AG10803 (cell line): Measurements from ENCODE around the gene STOX1.

ENCODE experiments used
- DNase-seq: peaks from one replicate; pipeline ENCODE4 v3.0.0; 2010; ENCODE audit warnings: low read depth
- H3K4me3 ChIP-seq: 2 replicates; pipeline ENCODE4 v1.5.1; 2011; ENCODE audit warnings: mild to moderate bottlenecking, low read length, control low read depth
- TF ChIP-seq, protein P1 (sequence below): conservative IDR thresholded peaks from 2 replicates; pipeline ENCODE4 v1.5.1; 2011; ENCODE audit warnings: mild to moderate bottlenecking, low read length, control low read depth, inconsistent platforms

Gene STOX1, protein sequence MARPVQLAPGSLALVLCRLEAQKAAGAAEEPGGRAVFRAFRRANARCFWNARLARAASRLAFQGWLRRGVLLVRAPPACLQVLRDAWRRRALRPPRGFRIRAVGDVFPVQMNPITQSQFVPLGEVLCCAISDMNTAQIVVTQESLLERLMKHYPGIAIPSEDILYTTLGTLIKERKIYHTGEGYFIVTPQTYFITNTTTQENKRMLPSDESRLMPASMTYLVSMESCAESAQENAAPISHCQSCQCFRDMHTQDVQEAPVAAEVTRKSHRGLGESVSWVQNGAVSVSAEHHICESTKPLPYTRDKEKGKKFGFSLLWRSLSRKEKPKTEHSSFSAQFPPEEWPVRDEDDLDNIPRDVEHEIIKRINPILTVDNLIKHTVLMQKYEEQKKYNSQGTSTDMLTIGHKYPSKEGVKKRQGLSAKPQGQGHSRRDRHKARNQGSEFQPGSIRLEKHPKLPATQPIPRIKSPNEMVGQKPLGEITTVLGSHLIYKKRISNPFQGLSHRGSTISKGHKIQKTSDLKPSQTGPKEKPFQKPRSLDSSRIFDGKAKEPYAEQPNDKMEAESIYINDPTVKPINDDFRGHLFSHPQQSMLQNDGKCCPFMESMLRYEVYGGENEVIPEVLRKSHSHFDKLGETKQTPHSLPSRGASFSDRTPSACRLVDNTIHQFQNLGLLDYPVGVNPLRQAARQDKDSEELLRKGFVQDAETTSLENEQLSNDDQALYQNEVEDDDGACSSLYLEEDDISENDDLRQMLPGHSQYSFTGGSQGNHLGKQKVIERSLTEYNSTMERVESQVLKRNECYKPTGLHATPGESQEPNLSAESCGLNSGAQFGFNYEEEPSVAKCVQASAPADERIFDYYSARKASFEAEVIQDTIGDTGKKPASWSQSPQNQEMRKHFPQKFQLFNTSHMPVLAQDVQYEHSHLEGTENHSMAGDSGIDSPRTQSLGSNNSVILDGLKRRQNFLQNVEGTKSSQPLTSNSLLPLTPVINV

DNA sequence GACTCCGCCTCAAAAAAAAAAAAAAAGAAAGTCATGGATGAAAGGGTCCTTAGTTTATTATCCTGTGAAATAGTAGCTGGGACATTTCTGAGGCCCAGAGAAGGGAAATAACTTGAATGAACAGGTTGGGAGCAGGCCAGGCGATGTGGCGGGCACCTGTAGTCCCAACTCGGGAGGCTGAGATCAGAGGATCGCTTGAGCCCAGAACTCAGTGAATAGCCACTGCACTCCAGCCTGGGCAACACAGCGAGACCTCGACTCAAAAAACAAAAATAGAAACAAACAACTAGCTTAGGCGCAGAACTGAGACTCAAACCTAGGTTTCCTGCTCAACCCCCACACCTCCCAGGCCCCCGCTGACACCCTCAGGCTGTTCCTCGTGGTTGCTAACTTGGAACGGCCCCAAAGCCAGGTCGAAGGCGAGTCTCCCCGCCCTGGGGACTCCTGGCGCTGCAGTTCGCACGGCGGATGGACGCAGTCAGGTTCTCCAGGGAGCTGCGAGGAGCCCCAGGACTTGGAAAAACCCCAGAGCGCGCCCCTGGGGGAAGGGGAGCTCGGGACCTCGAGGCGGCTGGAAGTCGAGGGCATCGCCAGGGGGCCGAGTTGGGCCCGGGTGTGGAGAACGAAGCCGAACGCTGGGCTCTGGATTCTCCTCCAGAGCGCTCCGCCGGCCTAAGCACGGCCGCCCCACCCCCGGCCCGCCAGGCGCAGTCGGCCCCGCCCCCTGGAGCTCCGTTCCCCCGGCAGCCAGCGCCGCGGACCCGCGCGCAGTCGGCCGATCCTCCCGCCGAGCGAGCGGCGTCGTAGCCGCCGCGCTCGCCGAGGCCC, at the start of gene STOX1:
STOX1 (plus strand) TSS at position 768 of the 828 bp plus-strand sequence. CDS start 93 bp downstream, outside the sequence.
- peak within 1 kb of the TSS; percentile 60 for H3K4me3 ChIP-seq
- TF ChIP-seq, protein P1, sequence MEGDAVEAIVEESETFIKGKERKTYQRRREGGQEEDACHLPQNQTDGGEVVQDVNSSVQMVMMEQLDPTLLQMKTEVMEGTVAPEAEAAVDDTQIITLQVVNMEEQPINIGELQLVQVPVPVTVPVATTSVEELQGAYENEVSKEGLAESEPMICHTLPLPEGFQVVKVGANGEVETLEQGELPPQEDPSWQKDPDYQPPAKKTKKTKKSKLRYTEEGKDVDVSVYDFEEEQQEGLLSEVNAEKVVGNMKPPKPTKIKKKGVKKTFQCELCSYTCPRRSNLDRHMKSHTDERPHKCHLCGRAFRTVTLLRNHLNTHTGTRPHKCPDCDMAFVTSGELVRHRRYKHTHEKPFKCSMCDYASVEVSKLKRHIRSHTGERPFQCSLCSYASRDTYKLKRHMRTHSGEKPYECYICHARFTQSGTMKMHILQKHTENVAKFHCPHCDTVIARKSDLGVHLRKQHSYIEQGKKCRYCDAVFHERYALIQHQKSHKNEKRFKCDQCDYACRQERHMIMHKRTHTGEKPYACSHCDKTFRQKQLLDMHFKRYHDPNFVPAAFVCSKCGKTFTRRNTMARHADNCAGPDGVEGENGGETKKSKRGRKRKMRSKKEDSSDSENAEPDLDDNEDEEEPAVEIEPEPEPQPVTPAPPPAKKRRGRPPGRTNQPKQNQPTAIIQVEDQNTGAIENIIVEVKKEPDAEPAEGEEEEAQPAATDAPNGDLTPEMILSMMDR, result no peak
- DNase-seq, result peak; percentile 27

DNA sequence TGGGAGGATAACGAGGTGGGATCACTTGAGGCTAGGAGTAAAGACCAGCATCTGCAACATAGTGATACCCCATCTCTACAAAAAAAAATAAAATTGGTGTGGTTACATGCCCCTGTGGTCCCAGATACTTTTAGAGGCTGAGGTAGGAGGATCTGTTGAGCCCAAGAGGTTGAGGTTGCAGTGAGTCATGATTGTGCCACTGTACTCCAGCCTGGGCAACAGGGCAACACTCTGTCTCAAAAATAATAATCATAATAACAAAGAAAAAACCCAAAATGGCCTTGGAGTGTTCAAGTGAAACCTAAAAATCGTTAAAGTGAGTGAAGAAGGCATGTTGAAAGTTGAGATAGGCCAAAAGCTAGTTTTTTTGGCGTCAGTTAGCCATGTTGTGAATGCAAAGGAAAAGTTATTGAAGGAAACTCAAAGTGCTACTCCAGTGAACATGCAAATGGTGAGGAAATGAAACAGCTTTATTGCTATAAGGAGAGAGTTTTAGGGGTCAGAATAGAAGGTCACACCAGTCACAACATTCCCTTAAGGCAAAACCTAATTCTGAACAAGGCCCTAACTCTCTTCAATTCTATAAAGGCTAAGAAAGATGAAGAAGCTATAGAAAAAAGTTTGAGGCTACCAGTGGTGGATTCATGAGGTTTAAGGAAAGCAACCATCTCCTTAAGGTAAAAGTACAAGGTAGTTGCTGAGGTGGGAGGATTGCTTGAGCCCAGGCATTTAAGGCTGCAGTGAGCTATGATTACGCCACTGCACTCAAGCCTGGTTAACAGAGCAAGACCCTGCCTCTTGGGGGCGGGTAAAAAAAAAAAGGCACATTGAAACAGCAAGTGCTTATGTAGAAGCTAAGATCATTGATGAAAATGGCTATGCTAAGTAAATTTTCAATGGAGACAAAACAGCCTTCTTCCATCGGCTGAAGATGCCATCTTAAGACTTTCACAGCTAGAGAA, 45.4 kb upstream of the STOX1 start:
- TF ChIP-seq, protein P1, result no peak
- DNase-seq, result no peak
- H3K4me3 ChIP-seq, result no peak overlapping the region

DNA sequence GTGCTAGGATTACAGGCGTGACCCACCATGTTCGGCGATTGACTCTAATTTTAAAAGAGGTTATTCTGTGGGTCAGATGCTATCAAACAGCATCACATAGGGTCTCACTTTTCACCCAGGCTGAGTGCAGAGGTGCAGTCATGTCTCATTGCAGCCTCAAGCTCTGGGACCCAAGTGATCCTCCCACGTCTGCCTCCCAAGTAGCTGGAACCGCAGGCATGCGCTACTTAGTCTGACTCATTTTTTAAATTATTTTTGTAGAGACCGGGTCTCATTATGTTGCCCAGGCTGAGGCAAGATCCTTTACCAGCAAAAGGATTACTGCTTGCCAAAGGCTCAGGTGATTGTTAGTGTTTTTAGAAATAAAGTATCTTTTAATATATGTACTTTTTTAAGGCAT, 42.9 kb upstream of the STOX1 start:
- no peak for DNase-seq
- TF ChIP-seq, protein P1, result no peak
- H3K4me3 ChIP-seq, result no peak overlapping the region

DNA sequence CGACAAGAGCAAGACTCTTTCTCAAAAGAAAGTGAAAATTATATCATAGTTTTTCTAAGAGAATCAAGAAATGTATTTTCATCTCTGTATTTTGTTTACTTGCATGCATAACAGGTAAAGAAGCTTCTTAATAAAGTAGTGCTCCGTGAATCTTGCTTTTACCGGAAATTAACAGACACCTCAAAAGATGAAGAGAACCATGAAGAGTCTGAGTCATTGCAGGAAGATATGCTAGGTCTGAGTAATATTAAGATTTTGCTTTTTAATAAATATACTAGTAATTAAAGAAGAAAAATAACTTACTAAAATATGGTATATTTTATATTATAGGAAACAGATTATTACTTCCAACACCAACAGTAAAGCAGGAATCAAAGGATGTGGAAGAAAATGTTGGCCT, 39.5 kb upstream of the STOX1 start:
- TF ChIP-seq, protein P1, result no peak
- H3K4me3 ChIP-seq, result no peak overlapping the region

DNA sequence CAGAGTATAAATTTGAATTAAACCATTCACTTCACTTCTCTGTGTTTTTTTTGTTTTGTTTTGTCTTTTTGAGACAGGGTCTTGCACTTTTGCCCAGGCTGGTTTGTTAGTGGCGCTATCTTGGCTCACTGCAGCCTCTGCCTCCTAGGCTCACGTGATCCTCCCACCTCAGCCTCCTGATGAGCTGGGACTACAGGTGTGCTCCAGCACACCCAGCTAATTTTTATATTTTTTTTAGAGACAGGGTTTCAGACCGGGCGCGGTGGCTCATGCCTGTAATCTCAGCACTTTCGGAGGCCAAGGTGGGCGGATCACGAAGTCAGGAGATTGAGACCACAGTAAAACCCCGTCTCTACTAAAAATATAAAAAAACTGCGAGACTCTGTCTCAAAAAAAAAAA, 36.9 kb upstream of the STOX1 start:
- no peak overlapping the region for H3K4me3 ChIP-seq
- DNase-seq, result no peak
- TF ChIP-seq, protein P1, result no peak

More for the DNA sequence above, 39.5 kb upstream of the STOX1 start:
- DNase-seq, result no peak

DNA sequence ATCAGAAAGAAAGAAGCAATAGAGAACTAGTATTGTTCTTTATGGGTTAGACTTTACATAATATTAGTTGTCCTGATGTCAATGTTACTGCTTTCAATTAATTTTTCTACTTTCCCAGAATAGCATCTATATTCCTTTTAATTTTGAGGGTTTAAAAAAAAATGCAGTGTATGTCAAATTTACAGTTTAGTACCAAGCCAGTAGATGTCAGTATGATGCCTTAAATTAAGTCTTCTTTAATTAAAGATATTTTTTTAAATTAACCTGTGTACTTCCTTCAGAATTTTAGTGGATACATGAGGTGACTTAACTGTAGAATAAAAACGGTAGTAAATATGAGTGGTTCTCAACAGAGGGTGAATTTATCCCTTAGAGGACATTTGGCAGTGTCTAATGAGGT, 35.2 kb upstream of the STOX1 start:
- H3K4me3 ChIP-seq, result no peak overlapping the region
- TF ChIP-seq, protein P1, result peak; percentile 33
- DNase-seq, result peak; percentile 20
